NOMO-1 treated with DMSO at 0.1 percent for 48 hours (cell line): Measurements from ENCODE around the gene KAT6B.
A peak's percentile ranks its signal among the peaks of the same experiment; 100 is the strongest.
"Not testable (repeated sequence)": the region's sequence is repeated elsewhere in the genome, so short reads cannot be mapped to it uniquely, and the experiment has no call there.

Experiments used
- DNase-seq: peaks from one replicate; lab custom pipeline; 2025; ENCODE audit not compliant: unreplicated experiment; lab: John Stamatoyannopoulos, UW

KAT6B gene

DNA sequence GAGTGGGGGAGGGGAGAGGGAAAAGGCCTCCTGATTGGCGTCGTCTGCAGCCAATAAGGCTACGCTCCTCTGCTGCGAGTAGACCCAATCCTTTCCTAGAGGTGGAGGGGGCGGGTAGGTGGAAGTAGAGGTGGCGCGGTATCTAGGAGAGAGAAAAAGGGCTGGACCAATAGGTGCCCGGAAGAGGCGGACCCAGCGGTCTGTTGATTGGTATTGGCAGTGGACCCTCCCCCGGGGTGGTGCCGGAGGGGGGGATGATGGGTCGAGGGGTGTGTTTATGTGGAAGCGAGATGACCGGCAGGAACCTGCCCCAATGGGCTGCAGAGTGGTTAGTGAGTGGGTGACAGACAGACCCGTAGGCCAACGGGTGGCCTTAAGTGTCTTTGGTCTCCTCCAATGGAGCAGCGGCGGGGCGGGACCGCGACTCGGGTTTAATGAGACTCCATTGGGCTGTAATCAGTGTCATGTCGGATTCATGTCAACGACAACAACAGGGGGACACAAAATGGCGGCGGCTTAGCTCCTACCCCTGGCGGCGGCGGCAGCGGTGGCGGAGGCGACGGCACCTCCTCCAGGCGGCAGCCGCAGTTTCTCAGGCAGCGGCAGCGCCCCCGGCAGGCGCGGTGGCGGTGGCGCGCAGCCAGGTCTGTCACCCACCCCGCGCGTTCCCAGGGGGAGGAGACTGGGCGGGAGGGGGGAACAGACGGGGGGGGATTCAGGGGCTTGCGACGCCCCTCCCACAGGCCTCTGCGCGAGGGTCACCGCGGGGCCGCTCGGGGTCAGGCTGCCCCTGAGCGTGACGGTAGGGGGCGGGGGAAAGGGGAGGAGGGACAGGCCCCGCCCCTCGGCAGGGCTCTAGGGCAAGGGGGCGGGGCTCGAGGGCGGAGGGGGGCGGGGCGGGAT, at the start of gene KAT6B:
Gene KAT6B (plus strand): TSS at position 459 of the 903 bp plus-strand sequence. CDS start 16,258 bp downstream, outside the sequence.
- DNase-seq: peak; percentile 100

DNA sequence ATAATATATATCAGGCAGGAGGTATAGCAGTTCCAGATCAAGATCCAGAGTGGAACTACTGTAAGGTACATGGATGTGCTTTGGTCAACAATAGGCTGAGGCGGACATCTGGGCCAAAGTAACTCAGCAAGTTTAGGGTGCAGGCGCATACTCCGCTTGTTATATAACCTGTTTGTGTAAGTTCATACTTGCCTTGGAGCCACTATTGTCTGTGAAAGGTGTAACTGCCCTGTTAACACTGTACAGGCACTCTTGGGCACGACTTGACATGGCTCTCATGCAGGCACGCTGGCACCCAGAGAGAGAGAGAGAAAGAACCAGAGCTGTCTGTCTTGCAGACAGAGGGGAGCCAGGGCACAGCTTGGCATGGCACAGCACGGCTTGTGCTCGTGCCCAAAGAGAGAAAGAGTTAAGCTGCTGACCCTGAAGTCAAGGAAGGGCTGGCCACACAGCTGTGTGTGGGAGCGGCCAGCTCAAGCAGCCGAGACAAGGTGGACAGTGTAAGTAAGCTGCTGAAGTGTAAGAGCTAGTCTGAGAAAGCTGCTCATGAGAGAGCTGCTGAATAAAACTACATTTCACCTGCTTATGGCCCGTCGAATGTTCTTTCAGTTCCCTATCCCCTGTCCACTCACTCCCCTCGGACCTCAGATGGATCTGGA, 47.8 kb upstream of the KAT6B start:
- DNase-seq: no peak

DNA sequence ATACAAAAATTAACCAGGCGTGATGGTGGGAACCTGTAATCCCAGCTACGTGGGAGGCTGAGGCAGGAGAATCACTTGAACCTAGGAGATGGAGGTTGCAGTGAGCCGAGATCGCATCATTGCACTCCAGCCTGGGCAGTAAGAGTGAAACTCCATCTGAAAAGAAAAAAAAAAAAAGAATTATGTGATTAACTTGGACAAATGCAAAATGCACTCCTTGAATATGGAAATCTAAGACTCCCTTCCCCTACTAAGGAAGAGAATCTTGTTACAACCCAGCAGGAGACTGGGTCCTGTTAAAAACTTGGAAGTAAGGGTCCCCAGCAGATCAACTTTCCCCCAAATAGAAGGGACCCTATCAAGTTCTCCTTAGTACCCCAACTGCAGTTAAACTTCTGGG, 44.5 kb upstream of the KAT6B start:
- DNase-seq: not testable (repeated sequence)

DNA sequence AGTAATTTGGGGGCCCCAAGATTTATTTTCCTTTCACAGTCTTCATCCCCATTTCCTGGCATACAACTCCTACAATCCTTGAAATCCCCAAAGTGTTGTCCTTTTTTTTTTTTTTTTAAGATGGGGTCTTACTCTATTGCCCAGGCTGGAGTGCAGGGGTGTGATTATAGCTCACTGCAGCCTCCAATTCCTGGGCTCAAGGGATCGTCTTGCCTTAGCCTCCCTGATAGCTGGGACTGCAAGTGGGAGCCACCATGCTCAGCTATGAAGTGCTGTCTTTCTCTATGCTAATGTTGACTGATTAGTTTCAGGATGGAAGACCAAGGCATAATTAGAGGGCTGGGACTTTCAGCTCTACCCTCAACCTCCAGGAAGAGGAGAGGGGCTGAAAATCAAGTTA, 41.9 kb upstream of the KAT6B start:
- DNase-seq: no peak

DNA sequence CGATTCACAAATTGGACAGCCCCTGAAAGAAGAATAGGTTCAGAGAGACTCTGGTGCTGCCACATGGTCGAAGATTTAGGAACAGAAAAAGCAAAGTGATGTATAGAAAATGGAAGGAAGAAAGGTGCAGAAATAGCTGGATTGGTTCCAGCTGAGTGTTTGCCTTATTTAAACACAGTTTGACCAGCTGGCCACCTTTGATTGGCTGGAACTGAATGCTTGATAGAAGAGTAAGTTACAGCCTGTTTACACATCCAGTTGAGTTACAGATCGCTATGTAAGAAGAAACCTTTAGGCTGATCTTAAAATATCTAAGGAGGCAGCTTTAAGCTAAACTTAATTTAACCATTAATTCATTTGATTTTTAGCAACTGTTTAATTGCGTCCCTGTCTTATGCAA, 40.3 kb upstream of the KAT6B start:
- DNase-seq: no peak

DNA sequence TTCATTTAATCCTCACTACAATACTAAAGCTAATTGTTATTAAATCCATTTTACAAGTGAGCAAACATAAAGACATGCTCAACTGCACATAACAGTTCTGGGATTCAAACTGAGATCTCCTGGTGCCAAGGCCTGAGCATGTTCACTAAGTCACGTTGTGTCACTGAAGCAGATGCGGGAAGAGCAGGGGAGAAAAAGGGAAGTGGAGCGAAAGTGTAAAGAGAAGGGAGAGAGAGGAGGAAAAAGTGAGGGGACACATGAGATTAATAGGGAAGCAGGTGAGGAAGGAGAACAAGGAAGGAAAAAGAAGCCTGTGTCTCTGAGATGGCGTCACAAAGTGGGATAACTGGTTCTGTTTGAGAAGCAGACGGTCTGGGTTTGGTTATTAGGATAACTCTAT, 38.9 kb upstream of the KAT6B start:
- peak; percentile 33 for DNase-seq

DNA sequence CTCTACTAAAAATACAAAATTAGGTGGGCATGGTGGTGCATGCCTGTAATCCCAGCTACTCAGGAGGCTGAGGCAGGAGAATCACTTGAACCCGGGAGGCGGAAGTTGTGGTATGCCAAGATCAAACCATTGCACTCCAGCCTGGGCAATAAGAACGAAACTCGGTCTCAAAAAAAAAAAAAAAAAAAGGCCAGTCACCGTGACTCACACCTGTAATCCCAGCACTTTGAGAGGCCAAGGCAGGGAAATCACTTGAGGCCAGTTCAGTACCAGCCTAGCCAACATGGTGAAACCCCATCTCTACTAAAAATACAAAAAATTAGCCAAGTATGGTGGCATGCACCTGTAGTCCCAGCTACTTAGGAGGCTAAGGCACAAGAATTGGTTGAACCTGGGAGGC, 34.4 kb upstream of the KAT6B start:
- not testable (repeated sequence) for DNase-seq

DNA sequence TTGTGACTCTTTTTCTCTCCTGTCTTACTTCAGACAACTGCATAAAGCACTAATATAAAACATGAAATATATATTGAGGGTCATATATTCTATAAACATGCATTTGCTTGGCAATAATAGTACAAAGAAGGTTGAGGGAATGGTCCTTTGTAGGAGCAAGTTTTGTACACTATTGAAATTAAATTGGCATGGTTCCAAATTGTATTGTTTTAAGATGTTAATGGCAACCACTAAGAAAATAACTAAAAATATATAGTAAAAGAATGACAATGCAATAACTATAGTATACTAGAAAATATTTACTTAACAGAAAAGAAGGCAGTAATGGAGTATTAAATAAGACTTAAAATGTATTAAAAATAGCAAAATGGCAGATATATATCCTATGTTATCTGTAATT, 33.7 kb upstream of the KAT6B start:
- no peak for DNase-seq

DNA sequence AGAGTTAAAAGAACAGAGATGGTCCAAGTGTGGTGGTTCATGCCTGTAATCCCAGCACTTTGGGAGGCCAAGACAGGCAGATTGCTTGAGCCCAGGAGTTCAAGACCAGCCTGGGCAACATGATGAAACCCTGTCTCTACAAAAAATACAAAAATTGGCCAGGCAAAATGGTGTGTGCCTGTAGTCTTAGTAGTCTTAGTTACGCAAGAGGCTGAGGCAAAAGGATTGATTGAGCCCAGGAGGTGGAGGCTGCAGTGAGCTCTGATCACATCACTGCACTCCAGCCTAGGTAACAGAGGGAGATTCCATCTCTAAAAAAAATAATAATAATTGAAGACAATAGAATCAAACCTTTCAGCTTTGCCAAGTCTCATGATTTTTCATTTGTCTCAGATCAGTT, 33.2 kb upstream of the KAT6B start:
- not testable (repeated sequence) for DNase-seq

DNA sequence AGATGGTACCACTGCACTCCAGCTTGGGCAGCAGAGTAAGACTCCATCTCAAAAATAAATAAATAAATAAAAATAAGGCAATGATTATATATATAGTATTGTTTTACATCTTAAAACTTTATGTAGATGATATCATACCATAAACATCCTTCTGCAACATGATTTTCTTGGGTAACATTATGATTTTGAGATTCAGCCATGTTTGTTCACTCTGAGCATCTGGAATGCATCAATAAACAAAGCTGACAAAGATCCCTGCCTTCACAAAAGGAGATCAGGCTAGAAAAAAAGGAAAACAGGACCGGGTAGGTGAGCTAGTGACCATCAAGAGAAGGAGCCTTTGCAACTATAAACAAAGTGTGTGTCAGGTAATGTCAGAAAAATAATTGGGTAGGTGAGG, 31.9 kb upstream of the KAT6B start:
- DNase-seq: no peak

DNA sequence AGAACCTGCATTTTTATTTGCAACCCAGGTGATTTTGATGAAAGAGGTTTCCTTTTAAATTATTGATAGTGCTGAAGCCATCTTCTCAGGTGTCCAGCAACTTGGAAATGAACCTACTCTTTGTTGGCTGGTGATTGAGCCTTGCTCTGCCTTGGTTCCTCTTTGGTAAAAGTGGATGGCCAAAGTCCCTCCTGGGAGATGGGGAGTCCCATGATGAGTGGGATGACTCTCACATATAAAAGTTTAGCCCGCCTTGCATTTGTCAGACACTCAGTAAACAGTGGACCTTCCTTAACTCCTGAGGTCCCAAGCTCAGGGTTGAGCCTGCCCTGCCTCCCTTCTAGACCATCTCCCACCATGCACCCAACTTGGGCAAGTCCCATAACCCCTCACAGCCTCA, 28.9 kb upstream of the KAT6B start:
- DNase-seq: no peak

DNA sequence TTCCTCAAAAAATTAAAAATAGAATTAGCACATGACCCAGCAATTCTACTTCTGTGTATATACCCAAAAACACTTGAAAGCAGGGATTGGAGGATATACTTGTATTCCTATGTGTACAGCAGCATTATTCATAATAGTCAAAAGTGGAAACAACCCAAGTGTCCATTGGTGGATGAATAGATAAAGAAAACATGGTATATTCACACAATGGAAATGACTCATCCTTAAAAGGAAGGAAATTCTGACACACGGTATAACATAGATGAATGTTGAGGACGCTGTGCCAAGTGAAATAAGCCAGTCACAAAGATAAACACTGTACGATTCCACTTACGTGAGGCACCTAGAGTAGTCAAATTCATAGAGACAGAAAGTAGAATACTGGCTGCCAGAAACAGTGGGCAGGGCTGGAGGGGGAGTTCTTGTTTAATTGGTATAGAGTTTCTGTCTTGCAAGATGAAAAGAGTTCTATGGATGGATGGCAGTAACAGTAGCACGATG, 26.6 kb upstream of the KAT6B start:
- DNase-seq: peak; percentile 34

DNA sequence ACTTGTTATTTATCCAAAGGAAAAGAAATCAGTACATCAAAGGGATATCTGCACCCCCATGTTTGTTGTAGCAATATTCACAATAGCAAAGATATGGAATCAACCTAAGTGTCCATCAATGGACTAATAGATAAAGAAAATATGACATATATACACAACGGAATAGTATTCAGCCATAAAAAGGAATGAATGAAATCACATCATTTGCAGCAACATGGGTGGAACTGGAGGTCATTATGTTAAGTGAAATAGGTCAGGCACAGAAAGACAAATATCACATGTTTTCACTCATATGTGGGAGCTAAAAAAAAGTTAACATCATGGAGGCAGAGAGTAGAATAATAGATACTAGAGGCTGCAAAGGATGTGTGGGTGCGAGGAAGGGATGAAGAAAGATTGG, 25.0 kb upstream of the KAT6B start:
- no peak for DNase-seq

DNA sequence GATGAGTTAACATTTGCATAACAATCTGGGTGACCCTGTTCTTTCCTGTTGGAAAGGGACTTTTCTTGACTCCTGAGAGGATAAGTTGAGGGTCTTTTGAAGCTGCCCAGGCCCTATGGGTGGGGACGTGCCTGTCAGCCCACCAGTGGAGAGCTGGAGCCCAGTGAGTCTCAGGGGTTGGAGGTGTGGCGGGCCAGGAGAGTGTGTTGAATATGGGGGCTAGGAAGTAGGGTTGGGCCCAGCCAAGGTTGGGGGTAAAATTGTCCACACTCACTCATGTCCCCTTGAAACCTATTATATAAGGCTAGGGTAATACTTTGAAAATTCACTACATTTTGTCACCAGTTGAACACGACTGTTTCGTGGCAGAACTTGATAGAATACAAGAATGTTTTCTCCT, 17.9 kb upstream of the KAT6B start:
- no peak for DNase-seq

DNA sequence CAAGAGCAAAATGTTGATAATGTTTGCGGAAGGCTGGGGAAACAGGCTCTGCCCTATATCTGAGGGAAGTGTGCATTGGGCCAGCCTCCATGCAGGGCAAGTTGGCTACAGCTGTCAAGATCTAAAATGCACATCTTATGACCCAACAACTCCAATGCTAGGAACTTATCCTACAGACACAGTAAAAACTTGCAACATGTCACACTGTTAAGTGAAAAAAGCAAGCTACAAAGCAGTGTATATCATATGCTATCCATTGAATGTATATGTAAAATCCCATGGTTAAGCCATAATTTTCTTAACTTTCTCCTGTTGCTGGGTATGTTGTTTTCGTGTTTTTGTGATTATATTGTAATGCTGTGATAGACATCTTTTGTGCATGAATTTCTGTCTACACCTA, 16.3 kb upstream of the KAT6B start:
- DNase-seq: no peak

DNA sequence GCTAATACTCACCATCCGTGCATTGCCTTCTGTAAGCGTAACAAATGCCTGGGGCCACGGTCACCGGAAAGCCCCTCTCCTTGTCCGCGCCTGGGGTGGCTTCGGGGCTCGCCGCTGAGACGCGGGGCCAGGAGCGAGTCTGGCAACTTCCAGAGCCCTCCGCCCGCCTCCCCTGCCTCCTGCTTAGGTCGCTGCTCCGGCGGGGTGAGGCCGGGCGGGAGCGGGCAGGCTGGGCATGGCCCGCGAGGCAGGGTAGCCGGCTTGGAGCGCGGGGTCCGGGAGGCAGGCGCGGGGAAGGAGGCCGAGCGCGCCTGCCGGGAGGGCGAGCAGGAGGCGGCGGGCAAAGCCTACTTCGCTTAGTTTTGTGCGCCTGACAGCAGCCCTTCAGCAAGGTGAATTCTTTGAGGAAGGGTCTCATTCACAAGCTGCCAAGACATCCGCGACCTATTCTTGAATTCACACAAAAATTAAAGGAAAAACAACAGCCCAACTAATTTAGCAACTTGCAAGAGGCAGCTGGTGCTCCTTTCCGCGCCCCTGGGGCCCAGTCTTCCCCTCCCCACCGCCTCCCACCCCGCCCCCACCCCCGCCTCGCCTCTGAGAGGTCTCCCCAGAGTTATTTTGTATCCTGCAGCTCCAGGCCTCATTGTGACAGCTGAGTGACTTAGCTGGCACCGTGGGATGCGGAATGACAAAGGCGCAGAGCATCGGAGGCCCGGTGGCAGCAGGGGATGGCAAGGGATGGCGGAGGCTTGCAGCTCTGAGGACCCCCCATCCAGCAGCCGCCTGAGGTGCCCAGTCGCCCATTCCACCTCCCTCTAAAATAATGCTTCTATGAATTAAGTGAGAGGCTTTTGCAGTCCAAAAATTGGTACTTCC, 12.8 kb upstream of the KAT6B start:
- DNase-seq: no peak

DNA sequence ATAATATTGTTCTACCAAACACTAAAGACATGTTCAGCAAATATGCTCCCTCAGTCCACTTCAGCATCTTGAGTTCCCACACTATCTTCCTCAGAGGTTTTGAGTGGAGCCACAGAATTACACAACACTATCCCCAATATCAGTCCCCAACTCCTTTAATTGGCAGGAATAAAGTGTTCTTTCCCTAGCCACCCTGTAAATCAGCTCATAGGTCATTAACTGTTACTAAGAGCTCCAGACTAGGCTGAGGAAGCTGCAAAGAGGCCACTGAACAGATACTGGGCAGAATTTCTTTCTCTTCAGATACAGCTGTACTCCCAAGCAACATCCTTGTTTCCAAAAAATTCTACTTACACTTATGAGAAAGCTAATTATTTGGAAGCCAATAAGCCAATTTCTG, 11.6 kb upstream of the KAT6B start:
- no peak for DNase-seq

DNA sequence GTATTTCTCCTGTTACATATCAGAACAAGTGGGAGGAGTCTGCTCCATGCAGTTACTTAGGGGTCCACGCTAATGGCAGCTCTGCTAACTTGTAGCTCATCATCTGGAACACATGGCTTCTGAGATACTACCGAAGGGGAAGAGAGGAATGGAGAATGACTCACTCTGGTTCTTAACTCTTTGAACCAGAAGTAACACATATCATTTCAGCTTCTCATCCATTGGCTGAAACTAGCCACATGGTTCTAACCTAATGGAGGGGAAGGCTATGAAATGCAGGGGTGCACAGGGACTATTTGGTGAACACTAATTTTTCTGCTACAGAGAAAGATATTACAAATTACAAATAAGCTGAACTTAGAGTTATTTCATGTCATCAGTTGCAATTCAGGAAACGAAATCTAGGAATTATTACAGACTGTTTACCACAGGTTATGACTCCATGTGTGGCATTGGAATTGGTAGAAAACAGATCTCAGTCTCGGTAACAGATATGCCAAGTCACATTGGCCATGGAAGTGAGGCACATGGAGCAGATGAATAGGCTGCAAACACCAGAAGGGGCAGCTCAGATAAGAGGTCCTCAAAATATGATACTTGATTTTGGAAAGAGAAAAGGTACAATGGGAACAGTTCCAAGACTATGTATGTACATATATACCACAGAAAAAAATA, 9.4 kb upstream of the KAT6B start:
- no peak for DNase-seq

DNA sequence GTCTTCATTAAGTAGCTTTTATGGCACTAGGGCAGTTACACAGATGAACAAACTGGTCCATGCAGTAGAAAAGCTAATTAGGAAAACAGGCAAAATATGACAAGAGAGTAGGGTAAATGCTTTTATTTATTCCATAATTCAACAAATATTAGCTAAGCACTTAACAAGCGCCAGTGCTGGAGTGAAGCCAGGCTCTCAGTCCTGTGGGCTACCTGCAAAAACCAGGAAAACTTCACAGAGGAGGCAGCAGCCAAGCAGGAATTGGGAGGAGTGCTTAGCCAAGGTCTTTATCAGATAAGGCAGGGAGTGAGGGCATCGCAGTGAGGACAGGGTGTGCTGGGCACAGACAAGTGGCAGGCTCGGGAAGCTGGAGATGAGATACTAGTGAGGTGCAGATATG, 4.9 kb upstream of the KAT6B start:
- no peak for DNase-seq

DNA sequence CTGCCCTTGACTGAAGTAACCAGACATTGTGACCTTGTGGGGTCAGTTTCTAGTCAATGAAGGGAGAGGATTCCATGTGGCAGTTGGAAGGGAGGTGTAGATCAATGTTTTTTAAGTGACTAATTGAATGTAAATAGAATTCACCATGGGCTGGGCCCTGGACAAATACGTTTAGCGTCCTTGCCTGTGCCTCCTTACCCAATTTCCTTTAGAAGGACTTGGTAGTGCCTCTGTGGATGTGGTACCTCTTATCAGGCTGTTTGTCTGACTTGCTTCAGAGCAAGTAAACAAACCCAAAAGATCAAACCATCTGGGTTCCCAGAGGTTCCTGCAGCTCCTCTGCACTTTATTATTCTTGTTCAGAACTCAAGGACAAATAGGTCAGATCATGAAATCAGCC, 4.3 kb upstream of the KAT6B start:
- DNase-seq: no peak
